IMR-90 (cell line): ENCODE measurements around the gene SEMG2. TPM values are rescaled to one million over a fixed set of nuclear protein-coding genes. Genes with fewer than 3 reads are reported as not detected.

ENCODE experiments used
- ATAC-seq: fragments of 200-7000 bp; cut with Tn5 transposase; 2 replicates; pipeline ENCODE4 v1.9.1; 2020; ENCODE audit warnings: low read depth, mild to moderate bottlenecking, moderate library complexity
- BruUV-seq: library from RNA; stranded (reverse); fragments of 400-500 nt; replicated peaks from 2 replicates; lab custom pipeline; 2021; lab: Mats Ljungman, UMichigan
- CTCF ChIA-PET: fragments of 300-600 bp; formaldehyde crosslinking; extraction: SDS; loops from one replicate; lab custom pipeline; 2021; ENCODE audit warnings: antibody characterized with exemption; lab: Yijun Ruan, JAX
- POLR2A ChIA-PET: fragments of 300-600 bp; sonication (Branson Sonifier 250); formaldehyde crosslinking; loops from one replicate; lab custom pipeline; 2022; ENCODE audit warnings: antibody characterized with exemption; ENCODE audit not compliant: unreplicated experiment; lab: Charles Lee
- DNase-seq: peaks from one replicate; pipeline ENCODE4 v3.0.0; 2013
- H2AFZ ChIP-seq: replicated peaks from 2 replicates; pipeline ENCODE3; 2013; ENCODE audit warnings: low read length, mild to moderate bottlenecking; ENCODE audit not compliant: poor library complexity
- H2AK5ac ChIP-seq: 2 replicates; pipeline ENCODE4 v1.6.1; 2013; ENCODE audit warnings: low read depth, low read length, inconsistent platforms
- H2AK9ac ChIP-seq: replicated peaks from 2 replicates; pipeline ENCODE3; 2013; ENCODE audit warnings: mild to moderate bottlenecking, low read depth, low read length, moderate library complexity; ENCODE audit not compliant: poor library complexity
- H2BK120ac ChIP-seq: 2 replicates; pipeline ENCODE4 v1.6.1; 2013; ENCODE audit warnings: low read depth, low read length, inconsistent platforms
- H2BK15ac ChIP-seq: 3 replicates; pipeline ENCODE4 v1.6.1; 2013; ENCODE audit warnings: low read depth, low read length, inconsistent platforms
- H2BK20ac ChIP-seq: 2 replicates; pipeline ENCODE4 v1.6.1; 2013; ENCODE audit warnings: low read depth, mild to moderate bottlenecking, inconsistent platforms, low read length, moderate library complexity
- H2BK5ac ChIP-seq: 2 replicates; pipeline ENCODE4 v1.6.1; 2013; ENCODE audit warnings: mild to moderate bottlenecking, low read depth, low read length, inconsistent platforms; ENCODE audit not compliant: poor library complexity, severe bottlenecking
- H3K14ac ChIP-seq: replicated peaks from 2 replicates; pipeline ENCODE4 v1.6.1; 2013; ENCODE audit warnings: low read depth, low read length, inconsistent platforms
- H3K18ac ChIP-seq: 2 replicates; pipeline ENCODE4 v1.6.1; 2013; ENCODE audit warnings: low read depth, low read length, control low read depth
- H3K23ac ChIP-seq: 2 replicates; pipeline ENCODE4 v1.6.1; 2013; ENCODE audit warnings: low read depth, low read length, inconsistent platforms
- H3K27ac ChIP-seq: 2 replicates; pipeline ENCODE4 v1.5.1; 2013; ENCODE audit warnings: mild to moderate bottlenecking, control low read depth, low read length; ENCODE audit not compliant: insufficient read depth
- H3K27me3 ChIP-seq: 2 replicates; pipeline ENCODE4 v1.6.1; 2013; ENCODE audit warnings: low read length; ENCODE audit not compliant: control insufficient read depth, insufficient read depth
- H3K36me3 ChIP-seq: 2 replicates; pipeline ENCODE4 v1.6.1; 2013; ENCODE audit warnings: low read length, mixed read lengths; ENCODE audit not compliant: control insufficient read depth, insufficient read depth
- H3K4ac ChIP-seq: 2 replicates; pipeline ENCODE4 v1.6.1; 2013; ENCODE audit warnings: low read depth, low read length, inconsistent platforms
- H3K4me1 ChIP-seq: 2 replicates; pipeline ENCODE4 v1.6.1; 2013; ENCODE audit warnings: low read length, mixed read lengths; ENCODE audit not compliant: control insufficient read depth, insufficient read depth
- H3K4me2 ChIP-seq: 2 replicates; pipeline ENCODE4 v1.6.1; 2013; ENCODE audit warnings: low read depth, mild to moderate bottlenecking, control low read depth, low read length, moderate library complexity
- H3K4me3 ChIP-seq: 2 replicates; pipeline ENCODE4 v1.5.1; 2013; ENCODE audit warnings: low read depth, mild to moderate bottlenecking, control low read depth, low read length, moderate library complexity; ENCODE audit not compliant: insufficient read depth
- H3K56ac ChIP-seq: 2 replicates; pipeline ENCODE4 v1.6.1; 2013; ENCODE audit warnings: low read length, inconsistent platforms; ENCODE audit not compliant: insufficient read depth; ENCODE audit errors: extremely low read depth
- H3K79me1 ChIP-seq, 2 experiments: 2 replicates each; pipeline ENCODE4 v1.6.1; 2013; ENCODE audit warnings: low read length in 2 of 2, inconsistent platforms in 1 of 2, low read depth in 1 of 2
- H3K9ac ChIP-seq: 2 replicates; pipeline ENCODE4 v1.6.1; 2013; ENCODE audit warnings: low read depth, low read length, control low read depth
- H3K9me1 ChIP-seq: 2 replicates; pipeline ENCODE4 v1.6.1; 2013; ENCODE audit warnings: low read length, inconsistent platforms; ENCODE audit not compliant: insufficient read depth
- H3K9me3 ChIP-seq: 2 replicates; pipeline ENCODE4 v1.6.1; 2013; ENCODE audit warnings: low read length; ENCODE audit not compliant: control insufficient read depth, insufficient read depth
- H4K20me1 ChIP-seq: 2 replicates; pipeline ENCODE4 v1.6.1; 2013; ENCODE audit warnings: low read length, inconsistent platforms; ENCODE audit not compliant: insufficient read depth
- H4K5ac ChIP-seq: 2 replicates; pipeline ENCODE4 v1.6.1; 2013; ENCODE audit warnings: mild to moderate bottlenecking, low read depth, low read length, control low read depth
- H4K8ac ChIP-seq, 2 experiments: 2 replicates each; pipeline ENCODE4 v1.6.1; 2013; ENCODE audit warnings: low read depth in 2 of 2, low read length in 2 of 2, control low read depth in 1 of 2, inconsistent platforms in 1 of 2
- H4K91ac ChIP-seq: 2 replicates; pipeline ENCODE4 v1.6.1; 2013; ENCODE audit warnings: low read depth, low read length, inconsistent platforms; ENCODE audit not compliant: insufficient read depth
- BHLHE40 ChIP-seq: fragments of 150-350 bp; IDR thresholded peaks from 2 replicates; pipeline ENCODE4 v1.6.1; 2016; ENCODE audit warnings: mild to moderate bottlenecking, low read depth, low read length
- FOS ChIP-seq: fragments of 150-350 bp; IDR thresholded peaks from 2 replicates; pipeline ENCODE4 v1.6.1; 2016; ENCODE audit warnings: low read depth, low read length
- MAZ ChIP-seq: IDR thresholded peaks from 2 replicates; pipeline ENCODE4 v1.6.1; 2012; ENCODE audit warnings: low read depth, mild to moderate bottlenecking, low read length, improper control_type of control experiment, moderate library complexity, borderline replicate concordance
- MXI1 ChIP-seq: IDR thresholded peaks from 2 replicates; pipeline ENCODE4 v1.6.1; 2012; ENCODE audit warnings: low read depth, mild to moderate bottlenecking, low read length, moderate library complexity, borderline replicate concordance
- NFE2L2 ChIP-seq: fragments of 150-350 bp; IDR thresholded peaks from 2 replicates; pipeline ENCODE4 v1.6.1; 2016; ENCODE audit warnings: low read depth, mild to moderate bottlenecking, low read length
- RAD21 ChIP-seq: IDR thresholded peaks from 2 replicates; pipeline ENCODE4 v1.6.1; 2012; ENCODE audit warnings: low read length, improper control_type of control experiment
- RCOR1 ChIP-seq: IDR thresholded peaks from 2 replicates; pipeline ENCODE4 v1.6.1; 2012; ENCODE audit warnings: mild to moderate bottlenecking, low read length, improper control_type of control experiment; ENCODE audit not compliant: insufficient replicate concordance
- RFX5 ChIP-seq: IDR thresholded peaks from 2 replicates; pipeline ENCODE4 v1.8.0; 2012; ENCODE audit warnings: low read depth, mild to moderate bottlenecking, low read length, moderate library complexity
- dilution Hi-C: fragments of 300-500 bp; cut with HindIII; formaldehyde crosslinking; loops from one replicate; pipeline ENCODE4 v1.14.3; 2018; ENCODE audit warnings: low sequenced_read_pairs; ENCODE audit not compliant: unreplicated experiment
- in situ Hi-C: fragments of 300-500 bp; cut with MboI; formaldehyde crosslinking; loops from 3 replicates; pipeline ENCODE4 v1.14.3; 2019; ENCODE audit warnings: low sequenced_read_pairs, inconsistent platforms, mixed read lengths
- intact Hi-C: fragments of 100-400 bp; cut with micrococcal nuclease; formaldehyde crosslinking; loops from 2 replicates; pipeline ENCODE4 v1.10.0; 2022
- polyA plus RNA-seq, 3 experiments: library from polyadenylated mRNA; depleted of rRNA; stranded (reverse); fragments of >200 nt; gene quantifications; 2 replicates each; pipeline ENCODE4 v1.2.3, GENCODE V29; 2012; ENCODE audit warnings: low replicate concordance in 1 of 3
- total RNA-seq: library from RNA; depleted of rRNA; stranded (reverse); fragments of >200 nt; gene quantifications from 2 replicates; pipeline ENCODE4 v1.2.3, GENCODE V29; 2012
- TF ChIP-seq, protein P1 (sequence below): conservative IDR thresholded peaks from 2 replicates; pipeline ENCODE4 v1.5.1; 2012; ENCODE audit warnings: mild to moderate bottlenecking, low read depth, low read length, improper control_type of control experiment
- TF ChIP-seq, protein P2 (sequence below): fragments of 150-350 bp; IDR thresholded peaks from 2 replicates; pipeline ENCODE4 v1.6.1; 2016; ENCODE audit warnings: low read depth, mild to moderate bottlenecking, low read length, moderate library complexity, borderline replicate concordance

The SEMG2 gene
- total and polyA plus RNA-seq, 2 of the 4 experiments (the other 2 are of a cell fraction) = not detected

DNA sequence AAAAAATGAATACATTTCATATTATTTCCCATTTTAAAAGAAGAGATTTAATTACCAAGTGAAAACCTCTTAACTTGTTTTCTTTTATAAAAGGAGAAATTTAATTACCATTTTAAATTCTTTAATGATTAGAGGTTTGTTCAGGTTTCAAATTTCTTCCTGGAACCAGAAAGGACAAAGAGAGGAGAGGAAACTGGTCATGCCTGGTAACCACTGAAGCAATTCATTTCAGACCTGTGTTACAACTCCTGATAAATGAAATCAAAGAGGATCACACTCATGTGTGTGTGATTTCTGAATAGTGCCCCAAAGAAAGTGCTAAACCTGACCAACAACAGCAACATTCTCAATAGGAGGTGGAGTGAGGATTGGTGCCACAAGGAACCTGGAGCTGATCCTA is 45.8 kb downstream of the SEMG2 start:
- H3K18ac ChIP-seq = no peak overlapping the region
- intact Hi-C loops (no loop called here), dilution Hi-C loops (no loop called here), in situ Hi-C loops (no loop called here)
- H3K9me3 ChIP-seq = no peaks in the 10 kb centered on the region
- no peaks in the 10 kb centered on the region for H3K9me1 ChIP-seq
- no peak overlapping the region for H2BK15ac ChIP-seq
- no peak overlapping the region for H3K14ac ChIP-seq
- TF ChIP-seq RAD21 (no peak), RCOR1 (no peak), MXI1 (no peak), MAZ (no peak), BHLHE40 (no peak), FOS (no peak), RFX5 (no peak), NFE2L2 (no peak)
- TF ChIP-seq, protein P1, sequence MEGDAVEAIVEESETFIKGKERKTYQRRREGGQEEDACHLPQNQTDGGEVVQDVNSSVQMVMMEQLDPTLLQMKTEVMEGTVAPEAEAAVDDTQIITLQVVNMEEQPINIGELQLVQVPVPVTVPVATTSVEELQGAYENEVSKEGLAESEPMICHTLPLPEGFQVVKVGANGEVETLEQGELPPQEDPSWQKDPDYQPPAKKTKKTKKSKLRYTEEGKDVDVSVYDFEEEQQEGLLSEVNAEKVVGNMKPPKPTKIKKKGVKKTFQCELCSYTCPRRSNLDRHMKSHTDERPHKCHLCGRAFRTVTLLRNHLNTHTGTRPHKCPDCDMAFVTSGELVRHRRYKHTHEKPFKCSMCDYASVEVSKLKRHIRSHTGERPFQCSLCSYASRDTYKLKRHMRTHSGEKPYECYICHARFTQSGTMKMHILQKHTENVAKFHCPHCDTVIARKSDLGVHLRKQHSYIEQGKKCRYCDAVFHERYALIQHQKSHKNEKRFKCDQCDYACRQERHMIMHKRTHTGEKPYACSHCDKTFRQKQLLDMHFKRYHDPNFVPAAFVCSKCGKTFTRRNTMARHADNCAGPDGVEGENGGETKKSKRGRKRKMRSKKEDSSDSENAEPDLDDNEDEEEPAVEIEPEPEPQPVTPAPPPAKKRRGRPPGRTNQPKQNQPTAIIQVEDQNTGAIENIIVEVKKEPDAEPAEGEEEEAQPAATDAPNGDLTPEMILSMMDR = no peak
- TF ChIP-seq, protein P2, sequence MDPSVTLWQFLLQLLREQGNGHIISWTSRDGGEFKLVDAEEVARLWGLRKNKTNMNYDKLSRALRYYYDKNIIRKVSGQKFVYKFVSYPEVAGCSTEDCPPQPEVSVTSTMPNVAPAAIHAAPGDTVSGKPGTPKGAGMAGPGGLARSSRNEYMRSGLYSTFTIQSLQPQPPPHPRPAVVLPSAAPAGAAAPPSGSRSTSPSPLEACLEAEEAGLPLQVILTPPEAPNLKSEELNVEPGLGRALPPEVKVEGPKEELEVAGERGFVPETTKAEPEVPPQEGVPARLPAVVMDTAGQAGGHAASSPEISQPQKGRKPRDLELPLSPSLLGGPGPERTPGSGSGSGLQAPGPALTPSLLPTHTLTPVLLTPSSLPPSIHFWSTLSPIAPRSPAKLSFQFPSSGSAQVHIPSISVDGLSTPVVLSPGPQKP = no peak
- no TSS peak for BruUV-seq
- H3K4me3 ChIP-seq = no peak overlapping the region
- H2BK120ac ChIP-seq = no peak overlapping the region
- H3K9ac ChIP-seq = no peak overlapping the region
- no peak overlapping the region for H2AK9ac ChIP-seq
- no peaks in the 10 kb centered on the region for H3K4me1 ChIP-seq
- no peak overlapping the region for H4K5ac ChIP-seq
- ChIA-PET POLR2A (no interaction called here), CTCF (no interaction called here)
- H3K23ac ChIP-seq = no peak overlapping the region
- H3K79me1 ChIP-seq = no peaks in the 10 kb centered on the region
- H3K4me2 ChIP-seq = no peak overlapping the region
- H2BK20ac ChIP-seq = no peak overlapping the region
- H3K36me3 ChIP-seq = no peaks in the 10 kb centered on the region
- peaks cover 4% of the 10 kb centered on the region for H3K27me3 ChIP-seq
- H4K20me1 ChIP-seq = no peaks in the 10 kb centered on the region
- no peak overlapping the region for H2BK5ac ChIP-seq
- DNase-seq (no peak), ATAC-seq (no peak)
- H3K56ac ChIP-seq = no peak overlapping the region
- H3K27ac ChIP-seq = no peak overlapping the region
- H2AK5ac ChIP-seq = no peak overlapping the region
- H3K4ac ChIP-seq = no peak overlapping the region
- no peak overlapping the region for H4K91ac ChIP-seq
- no peak overlapping the region for H4K8ac ChIP-seq
- no peak overlapping the region for H2AFZ ChIP-seq
